H54 (cell line): ENCODE results near the gene NPPB.

Source experiments
- DNase-seq: peaks from one replicate; pipeline ENCODE4 v3.0.0; 2011; ENCODE audit warnings: low spot score, mixed read lengths; ENCODE audit not compliant: insufficient read length
- FAIRE-seq: peaks from 3 replicates; lab custom pipeline; 2011; peaks lifted over from hg19 to GRCh38; lab: Jason Lieb, UNC
- POLR2A ChIP-seq: IDR thresholded peaks from 2 replicates; pipeline ENCODE4 v1.6.1; 2011; ENCODE audit warnings: low read depth, mild to moderate bottlenecking, low read length

The NPPB gene

GRCh38 chr1:11857164-11857851 is 1.4 kb downstream of the NPPB start:
- DNase-seq: no peak
- FAIRE-seq: no peak
- TF ChIP-seq POLR2A: no peak

DNA sequence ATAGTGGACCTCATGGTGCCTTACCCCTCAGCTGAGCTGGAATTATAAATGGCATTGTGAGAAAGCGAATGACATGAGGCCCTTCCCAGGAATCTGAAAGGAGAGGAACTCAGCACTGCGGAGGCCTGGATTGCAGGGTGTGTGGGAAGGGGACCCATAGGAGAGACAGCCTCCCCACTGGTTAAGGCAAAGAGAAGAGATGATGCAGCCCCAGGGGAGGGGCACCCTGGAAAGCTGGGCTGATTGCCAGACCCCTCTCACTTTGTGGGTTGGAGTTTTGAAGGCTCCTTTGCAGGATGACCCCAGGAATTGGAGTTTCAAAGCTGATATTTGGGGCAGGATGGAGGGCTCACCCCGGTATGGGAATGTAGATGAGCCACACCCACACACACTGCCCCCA is 2.0 kb downstream of the NPPB start:
- no peak for FAIRE-seq
- DNase-seq: no peak
- no peak for TF ChIP-seq POLR2A

GRCh38 chr1:11855430-11855829 is 3.3 kb downstream of the NPPB start:
- FAIRE-seq (no peak), DNase-seq (no peak)
- TF ChIP-seq POLR2A: no peak

DNA sequence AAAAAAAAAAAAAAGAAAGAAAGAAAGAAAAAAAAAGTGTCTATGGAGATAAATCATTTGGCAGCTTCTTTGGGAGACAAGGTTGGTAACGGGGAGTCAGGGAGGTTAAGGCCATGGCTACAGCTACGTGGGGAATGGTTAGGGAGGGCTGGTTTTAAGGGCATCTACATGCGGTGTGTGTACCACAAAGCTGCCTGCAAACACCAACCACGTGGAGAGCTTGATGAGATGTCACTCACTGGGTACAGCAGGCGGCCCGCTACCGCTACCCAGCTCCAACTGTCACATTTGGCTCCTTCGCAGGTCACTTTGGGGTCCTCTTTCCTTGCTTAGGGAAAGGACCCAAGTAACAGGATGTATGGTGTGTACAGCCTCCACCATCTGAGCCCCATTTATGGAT is 4.2 kb downstream of the NPPB start:
- TF ChIP-seq POLR2A: no peak
- no peak for DNase-seq
- FAIRE-seq: no peak

DNA sequence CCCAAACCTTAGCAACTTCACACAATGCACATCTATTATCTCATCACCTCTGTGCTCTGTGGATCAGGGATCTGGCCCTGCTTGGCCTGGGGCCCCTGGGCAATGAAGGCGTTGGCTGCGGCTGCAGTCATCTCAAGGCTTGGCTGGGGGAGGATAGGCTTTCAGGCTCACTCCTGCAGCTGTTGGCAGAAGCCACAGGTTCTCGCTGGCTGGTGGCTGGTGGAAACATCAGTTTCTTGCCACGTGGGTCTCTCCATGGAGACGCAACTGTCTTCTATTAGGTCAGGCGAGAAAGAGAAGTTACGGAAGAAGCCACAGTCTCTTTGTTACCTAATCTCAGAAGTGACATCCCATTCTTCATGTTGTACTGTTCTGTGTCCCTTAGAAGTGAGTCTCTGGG is 7.6 kb downstream of the NPPB start:
- FAIRE-seq (no peak), DNase-seq (no peak)
- TF ChIP-seq POLR2A: no peak

DNA sequence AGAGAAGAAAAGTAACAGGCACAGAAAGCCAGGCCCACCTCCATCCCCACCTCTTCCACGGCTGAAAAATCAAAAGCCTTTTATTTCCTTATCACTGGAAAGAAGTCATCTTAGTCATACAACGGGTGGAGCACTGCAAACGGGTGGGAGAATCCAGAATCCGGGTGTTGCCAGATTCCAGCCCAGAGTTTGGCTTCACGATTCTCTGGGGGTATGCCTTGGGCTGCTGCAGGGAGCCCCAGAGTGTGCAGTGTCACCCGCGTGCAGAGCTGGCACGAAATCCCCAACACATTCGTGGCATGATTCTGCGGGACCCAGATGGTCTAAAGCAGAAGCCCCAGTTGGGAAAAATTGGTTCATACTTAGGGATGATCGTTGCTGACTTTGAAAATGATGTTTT is 8.6 kb downstream of the NPPB start:
- DNase-seq (no peak), FAIRE-seq (no peak)
- TF ChIP-seq POLR2A: no peak

GRCh38 chr1:11848373-11848700 is 10.4 kb downstream of the NPPB start:
- no peak for FAIRE-seq
- no peak for TF ChIP-seq POLR2A

GRCh38 chr1:11847667-11848372 is 10.9 kb downstream of the NPPB start, which contains the start of gene NPPA:
TSS of gene NPPA (minus strand) at chr1:11847783. CDS start at chr1:11847684, 99 bp downstream.
- no peak for TF ChIP-seq POLR2A
- no peak for DNase-seq
- FAIRE-seq: no peak

More at GRCh38 chr1:11848373-11848700, 10.4 kb downstream of the NPPB start:
- DNase-seq: no peak

GRCh38 chr1:11845641-11846335 is 13.0 kb downstream of the NPPB start:
- FAIRE-seq: no peak
- no peak for TF ChIP-seq POLR2A
- no peak for DNase-seq

- no peak for FAIRE-seq
- no peak for TF ChIP-seq POLR2A
- no peak for DNase-seq
Observed at GRCh38 chr1:11842154-11843041, 16.3 kb downstream of the NPPB start.

GRCh38 chr1:11841245-11842153 is 17.2 kb downstream of the NPPB start:
- DNase-seq: no peak
- no peak for TF ChIP-seq POLR2A
- no peak for FAIRE-seq
